Activated CD8-positive, alpha-beta T cell treated with anti-CD3 and anti-CD28 coated beads for 36 hours (primary cell): ENCODE measurements around the gene HHIPL1. TPM values are rescaled to one million over a fixed set of nuclear protein-coding genes. Genes with fewer than 3 reads are reported as not detected.

ENCODE experiments used
- ATAC-seq: fragments of 200-7000 bp; cut with Tn5 transposase; one replicate; pipeline ENCODE4 v1.10.0; 2021; ENCODE audit warnings: mild to moderate bottlenecking, moderate library complexity
- CTCF ChIA-PET: fragments of 350-600 bp; sonication (Branson Sonifier 250); formaldehyde crosslinking; loops from one replicate; lab custom pipeline; 2021; ENCODE audit warnings: antibody characterized with exemption; lab: Charles Lee
- POLR2A ChIA-PET: fragments of 350-600 bp; sonication (Branson Sonifier 250); formaldehyde crosslinking; loops from one replicate; lab custom pipeline; 2021; ENCODE audit warnings: antibody characterized with exemption; lab: Charles Lee
- DNase-seq: peaks from one replicate; pipeline ENCODE4 v3.0.0-alpha.2; 2020
- H3K27ac Mint-ChIP-seq: one replicate; pipeline ENCODE4 v1.8.0; 2021; ENCODE audit warnings: mild to moderate bottlenecking, mixed read lengths
- H3K27me3 Mint-ChIP-seq: one replicate; pipeline ENCODE4 v1.8.0; 2021; ENCODE audit warnings: mixed read lengths
- H3K36me3 Mint-ChIP-seq: one replicate; pipeline ENCODE4 v1.8.0; 2021; ENCODE audit warnings: low read depth, mixed read lengths
- H3K4me1 Mint-ChIP-seq: one replicate; pipeline ENCODE4 v1.8.0; 2021; ENCODE audit warnings: low read depth, mixed read lengths
- H3K4me3 Mint-ChIP-seq: one replicate; pipeline ENCODE4 v1.8.0; 2021; ENCODE audit warnings: mild to moderate bottlenecking, moderate library complexity, mixed read lengths
- H3K9me3 Mint-ChIP-seq: one replicate; pipeline ENCODE4 v1.8.0; 2021; ENCODE audit warnings: mixed read lengths
- intact Hi-C: fragments of 100-400 bp; cut with micrococcal nuclease; formaldehyde crosslinking; loops from one replicate; pipeline ENCODE4 v1.10.0; 2022
- total RNA-seq, 2 experiments: library from RNA; stranded (reverse); gene quantifications; one replicate each; pipeline ENCODE4 v1.2.3, GENCODE V29; 2021
- TF ChIP-seq, protein P1 (sequence below): fragments of 200-600 bp; IDR thresholded peaks from one replicate; pipeline ENCODE4 v1.8.0; 2022; ENCODE audit warnings: antibody characterized with exemption, mild to moderate bottlenecking

Gene HHIPL1
- total RNA-seq, 2 experiments from 2014 or later: 0.05 to 0.07 TPM

DNA sequence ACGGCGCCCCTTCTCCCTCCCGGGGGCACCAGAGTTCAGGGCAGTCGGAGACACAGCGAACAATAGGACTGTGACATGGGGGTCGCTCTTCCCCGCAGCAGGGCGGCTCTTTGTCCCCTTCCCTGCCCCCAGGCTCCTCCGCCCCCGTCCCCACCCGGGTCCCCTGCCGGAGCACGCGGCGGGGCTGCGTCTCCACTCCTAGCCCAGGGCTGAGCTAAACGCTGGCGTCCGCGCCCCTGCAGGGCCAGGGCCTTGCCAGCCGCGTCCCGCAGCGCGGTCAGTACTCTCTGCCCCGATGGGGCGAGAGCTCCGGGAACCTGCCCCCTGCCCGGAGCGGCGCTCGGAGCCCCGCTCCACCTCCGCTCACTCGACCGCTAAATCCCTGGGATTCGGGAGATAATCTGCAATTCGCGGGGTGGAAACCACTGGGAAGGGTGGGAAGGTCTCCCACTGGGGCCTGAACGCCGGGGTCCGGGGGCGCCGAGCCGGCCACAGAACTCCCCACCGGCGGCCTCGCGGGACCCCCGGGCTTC lies 40.1 kb upstream of the HHIPL1 start:
- Mint-ChIP-seq H3K36me3 (no peaks in the 10 kb centered on the region), H3K27ac (peak overlapping the region; percentile 87), H3K4me1 (peaks cover 21% of the 10 kb centered on the region), H3K27me3 (no peaks in the 10 kb centered on the region), H3K9me3 (no peaks in the 10 kb centered on the region), H3K4me3 (peak overlapping the region; percentile 70)
- TF ChIP-seq, protein P1, sequence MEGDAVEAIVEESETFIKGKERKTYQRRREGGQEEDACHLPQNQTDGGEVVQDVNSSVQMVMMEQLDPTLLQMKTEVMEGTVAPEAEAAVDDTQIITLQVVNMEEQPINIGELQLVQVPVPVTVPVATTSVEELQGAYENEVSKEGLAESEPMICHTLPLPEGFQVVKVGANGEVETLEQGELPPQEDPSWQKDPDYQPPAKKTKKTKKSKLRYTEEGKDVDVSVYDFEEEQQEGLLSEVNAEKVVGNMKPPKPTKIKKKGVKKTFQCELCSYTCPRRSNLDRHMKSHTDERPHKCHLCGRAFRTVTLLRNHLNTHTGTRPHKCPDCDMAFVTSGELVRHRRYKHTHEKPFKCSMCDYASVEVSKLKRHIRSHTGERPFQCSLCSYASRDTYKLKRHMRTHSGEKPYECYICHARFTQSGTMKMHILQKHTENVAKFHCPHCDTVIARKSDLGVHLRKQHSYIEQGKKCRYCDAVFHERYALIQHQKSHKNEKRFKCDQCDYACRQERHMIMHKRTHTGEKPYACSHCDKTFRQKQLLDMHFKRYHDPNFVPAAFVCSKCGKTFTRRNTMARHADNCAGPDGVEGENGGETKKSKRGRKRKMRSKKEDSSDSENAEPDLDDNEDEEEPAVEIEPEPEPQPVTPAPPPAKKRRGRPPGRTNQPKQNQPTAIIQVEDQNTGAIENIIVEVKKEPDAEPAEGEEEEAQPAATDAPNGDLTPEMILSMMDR: no peak
- peak; percentile 18 for ATAC-seq
- DNase-seq: peak; percentile 38
- intact Hi-C loops: no loop called here
- ChIA-PET CTCF (no interaction called here), POLR2A (interaction anchor here (1.1 to 1.4 kb wide), 3 partner anchors 10 to 123 kb away, joined by 3 read pairs; no protein-coding TSS in a partner anchor)

DNA sequence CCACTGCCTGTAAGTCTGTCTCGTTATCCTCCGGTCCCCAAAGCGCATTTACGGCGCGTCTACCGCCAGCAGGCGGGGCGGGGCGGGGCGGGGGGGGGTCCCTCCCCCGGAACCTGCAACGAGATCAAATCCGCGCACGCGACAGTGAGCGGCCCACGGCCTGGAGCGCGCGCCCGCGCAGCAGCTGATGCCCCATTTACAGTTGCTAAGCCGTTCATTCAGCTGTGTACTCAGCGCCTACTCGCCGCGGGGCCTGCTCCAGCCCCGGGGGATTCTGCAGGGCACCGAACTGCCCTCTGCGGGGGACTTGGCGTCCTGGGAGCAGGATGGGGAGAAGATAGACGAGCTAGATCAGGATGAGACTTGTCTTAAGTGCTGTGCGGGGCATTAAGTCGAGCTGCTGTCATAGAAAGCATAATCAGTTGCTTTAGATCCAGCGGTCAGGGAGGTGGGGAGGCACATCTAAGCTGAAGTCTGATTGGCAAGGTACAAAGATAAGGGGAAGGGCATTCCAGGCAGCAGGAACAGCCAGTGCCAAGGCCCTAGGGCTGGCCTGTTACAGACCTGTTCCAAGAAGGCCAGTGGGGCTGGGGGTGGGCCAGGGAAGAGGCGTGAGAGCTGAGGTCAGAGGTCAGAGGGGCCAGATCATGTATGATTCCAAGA lies 39.5 kb upstream of the HHIPL1 start:
- peak overlapping the region; percentile 70 for H3K4me3 Mint-ChIP-seq
- intact Hi-C loops: no loop called here

DNA sequence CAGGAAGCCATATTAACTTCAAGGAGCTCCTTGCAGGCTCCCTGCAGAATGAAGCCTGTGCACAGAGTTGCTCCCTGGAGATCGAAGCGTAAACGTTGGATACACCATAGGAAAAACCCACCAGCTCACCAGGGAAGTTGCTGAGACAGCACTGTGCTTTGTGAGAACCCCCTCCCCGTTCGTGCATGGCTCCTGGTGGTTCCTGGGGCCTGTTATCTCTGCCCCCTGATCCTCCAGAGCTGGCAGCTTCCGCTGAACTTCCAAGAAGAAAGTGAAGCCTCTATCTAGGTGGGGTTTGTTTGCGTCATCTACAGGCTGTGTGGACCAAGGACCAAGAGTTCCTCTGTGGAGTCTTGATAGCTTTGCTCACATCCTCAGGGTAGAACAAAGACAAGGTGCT lies 38.6 kb upstream of the HHIPL1 start:
- CTCF ChIA-PET: interaction anchor here (1.0 to 1.6 kb wide), 2 partner anchors 12 to 22 kb away, joined by 4 to 5 read pairs; no protein-coding TSS in a partner anchor
- no peak overlapping the region for H3K27ac Mint-ChIP-seq
- H3K4me3 Mint-ChIP-seq: no peak overlapping the region

More for the DNA sequence above, 39.5 kb upstream of the HHIPL1 start:
- ChIA-PET CTCF (interaction anchor here (0.7 to 1.6 kb wide), 4 partner anchors 13 to 72 kb away, joined by 3 to 5 read pairs (median 4); no protein-coding TSS in a partner anchor), POLR2A (interaction anchor here (0.7 to 1.4 kb wide), 4 partner anchors 11 to 123 kb away, joined by 3 read pairs; no protein-coding TSS in a partner anchor)
- Mint-ChIP-seq H3K27ac (peak overlapping the region; percentile 51), H3K9me3 (no peaks in the 10 kb centered on the region), H3K36me3 (no peaks in the 10 kb centered on the region), H3K4me1 (peaks cover 19% of the 10 kb centered on the region), H3K27me3 (no peaks in the 10 kb centered on the region)
- DNase-seq (peak; percentile 85), ATAC-seq (peak; percentile 14)
- TF ChIP-seq, protein P1: no peak

DNA sequence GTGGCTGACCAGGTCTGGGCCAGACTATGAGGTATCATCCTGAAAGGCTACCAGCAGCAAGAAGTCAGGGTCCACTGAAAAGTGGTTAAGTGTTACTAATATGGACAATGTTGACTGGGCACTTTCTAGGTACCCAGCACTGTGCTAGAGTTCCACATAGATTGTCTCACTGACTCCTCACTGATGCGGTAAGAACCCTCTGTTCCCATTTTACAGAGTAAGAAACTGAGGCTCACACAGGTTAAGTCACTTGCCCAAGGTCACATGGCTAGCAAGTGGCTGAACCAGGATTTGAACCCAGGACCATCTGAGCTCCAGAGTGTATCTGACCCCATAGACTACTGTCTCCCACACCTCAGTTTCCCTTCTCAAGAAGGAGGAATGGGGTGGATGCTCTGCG lies 36.3 kb upstream of the HHIPL1 start:
- Mint-ChIP-seq H3K9me3 (no peaks in the 10 kb centered on the region), H3K4me3 (no peak overlapping the region), H3K4me1 (peaks cover 7% of the 10 kb centered on the region), H3K27me3 (no peaks in the 10 kb centered on the region), H3K36me3 (no peaks in the 10 kb centered on the region), H3K27ac (no peak overlapping the region)
- ChIA-PET CTCF (interaction anchor here (0.6 to 2.2 kb wide), 4 partner anchors 10 to 46 kb away, joined by 3 to 8 read pairs (median 4); no protein-coding TSS in a partner anchor), POLR2A (no interaction called here)
- ATAC-seq (no peak), DNase-seq (no peak)
- TF ChIP-seq, protein P1: no peak
- intact Hi-C loops: no loop called here

More for the DNA sequence above, 38.6 kb upstream of the HHIPL1 start:
- intact Hi-C loops: no loop called here
- POLR2A ChIA-PET: no interaction called here
- DNase-seq (no peak), ATAC-seq (no peak)
- TF ChIP-seq, protein P1: no peak
- Mint-ChIP-seq H3K36me3 (no peaks in the 10 kb centered on the region), H3K27me3 (no peaks in the 10 kb centered on the region), H3K9me3 (no peaks in the 10 kb centered on the region), H3K4me1 (peaks cover 17% of the 10 kb centered on the region)
